HG03103 (cell line): ENCODE measurements around the gene KIF25.
"Not testable (repeated sequence)": the region's sequence is repeated elsewhere in the genome, so short reads cannot be mapped to it uniquely, and the experiment has no call there.

Experiments used
- ATAC-seq: cut with Tn5 transposase; IDR thresholded peaks from one replicate; pipeline ENCODE4 v1.9.1; 2021; ENCODE audit warnings: low read depth; ENCODE audit not compliant: unreplicated experiment

The KIF25 gene

DNA sequence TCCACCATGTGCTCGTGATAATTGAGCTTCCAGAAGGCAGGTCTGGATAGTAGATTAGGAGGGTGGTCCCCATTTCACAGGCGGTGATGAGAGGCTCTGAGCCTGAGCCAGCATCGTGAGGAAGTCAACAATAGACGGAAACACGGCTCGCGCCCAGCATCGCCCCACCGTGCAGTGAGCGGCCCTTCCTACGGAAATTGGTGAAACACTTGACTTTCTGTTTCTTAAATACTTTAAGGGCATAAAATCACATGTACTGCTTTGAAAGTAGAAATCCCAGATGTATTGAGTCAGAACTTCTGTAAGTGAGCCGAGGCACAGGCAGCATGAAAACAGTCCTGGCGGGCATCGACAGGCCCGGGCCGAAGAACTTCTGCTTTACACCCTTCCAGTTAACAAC lies 4.3 kb upstream of the KIF25 start:
- no peak for ATAC-seq

DNA sequence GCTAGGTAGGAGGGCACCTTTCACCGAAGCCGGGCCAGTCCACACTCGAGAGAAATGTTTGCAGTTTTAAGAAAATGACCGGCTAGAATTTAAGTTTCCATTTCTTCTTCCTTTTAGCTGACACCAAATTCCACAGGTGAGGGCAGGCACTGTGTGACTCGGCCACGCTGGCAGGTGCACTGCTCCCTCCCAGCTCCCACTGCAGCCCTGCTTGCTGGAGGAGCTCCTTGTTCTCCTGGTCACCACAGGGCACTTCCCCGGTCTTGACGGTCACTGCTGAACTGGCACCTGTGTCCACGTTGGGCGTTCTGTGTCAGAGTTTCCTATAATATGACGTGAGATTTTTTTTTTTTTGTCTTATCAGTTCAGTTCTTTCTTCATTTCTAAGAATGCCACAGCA lies 3.6 kb upstream of the KIF25 start:
- ATAC-seq, result no peak

DNA sequence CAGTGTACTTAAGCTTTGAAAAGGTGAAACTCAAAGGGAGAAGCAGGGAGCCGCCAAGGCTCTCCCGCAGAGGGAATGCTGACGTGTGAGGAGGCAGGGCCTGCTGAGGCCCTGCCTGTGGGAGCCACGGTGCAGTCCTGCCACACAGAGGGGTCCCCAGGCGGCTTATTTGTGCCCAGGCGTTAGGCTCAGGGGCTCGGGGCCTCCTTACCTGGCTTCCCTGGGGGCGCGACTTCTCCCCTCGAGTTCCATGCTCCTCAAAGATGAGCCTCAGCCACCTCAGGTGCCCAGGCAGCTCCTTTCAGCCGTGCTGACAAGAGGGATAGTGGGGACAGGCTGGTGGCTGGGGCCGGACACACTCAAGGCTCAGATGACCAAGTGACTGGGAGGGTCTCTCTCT lies 2.2 kb upstream of the KIF25 start:
- ATAC-seq, result no peak

DNA sequence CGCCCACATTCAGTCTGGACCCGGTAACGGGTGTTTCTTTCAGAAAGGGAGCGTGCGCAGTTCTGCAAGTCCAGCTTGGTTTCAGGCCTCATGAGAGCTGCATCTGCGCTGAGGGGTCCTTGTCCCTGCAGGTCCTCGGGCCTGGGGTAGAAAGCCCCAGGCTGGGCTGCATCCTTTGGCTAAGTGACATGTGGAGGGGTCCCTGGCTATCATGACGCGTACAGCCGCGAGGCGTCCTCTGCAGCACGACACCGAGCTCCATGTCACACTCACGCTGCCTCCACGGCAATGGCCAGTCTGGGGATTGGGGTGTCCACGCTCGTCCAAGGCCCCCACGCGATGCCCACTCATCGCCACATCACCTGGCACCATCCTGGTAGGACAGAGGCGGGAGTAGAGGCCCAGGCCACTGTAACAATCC lies 1.7 kb upstream of the KIF25 start:
- no peak for ATAC-seq

DNA sequence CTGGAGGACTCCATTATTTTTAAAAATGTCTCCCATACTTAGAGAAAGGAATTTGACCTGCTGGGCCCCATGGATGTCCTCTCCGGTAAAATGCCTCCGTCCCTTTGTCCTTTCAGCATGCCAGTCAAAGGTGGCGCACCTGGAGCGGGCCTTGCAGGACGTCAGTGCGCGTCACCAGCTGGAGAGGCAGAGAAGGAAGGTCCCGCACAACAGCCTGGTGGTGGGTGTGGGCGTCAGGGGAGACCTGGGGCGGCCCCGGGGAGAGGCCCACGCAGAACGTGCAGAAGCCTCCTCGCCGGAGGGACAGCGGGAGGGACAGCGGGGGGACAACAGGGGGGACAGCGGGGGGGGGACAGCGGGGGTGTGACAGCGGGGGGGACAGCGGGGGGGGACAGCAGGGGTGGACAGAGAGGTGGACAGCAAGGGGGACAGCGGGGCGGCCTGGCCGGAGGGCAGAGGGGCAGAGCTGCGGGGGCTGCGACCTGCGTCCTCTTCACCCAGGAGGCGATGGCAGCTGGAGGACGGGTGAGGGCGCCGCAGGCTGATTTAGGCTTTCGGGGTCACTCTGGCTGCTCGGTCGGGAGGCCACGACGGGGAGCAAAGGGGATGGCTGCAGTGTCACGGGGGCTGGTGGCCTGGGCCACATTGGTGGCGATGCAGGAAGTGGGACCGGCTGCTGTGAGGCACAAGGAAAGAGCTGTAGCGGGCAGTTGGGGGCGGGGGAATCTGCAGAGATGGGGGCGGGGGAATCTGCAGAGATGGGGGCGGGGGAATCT lies 859 bp upstream of the KIF25 start:
- no peak for ATAC-seq

DNA sequence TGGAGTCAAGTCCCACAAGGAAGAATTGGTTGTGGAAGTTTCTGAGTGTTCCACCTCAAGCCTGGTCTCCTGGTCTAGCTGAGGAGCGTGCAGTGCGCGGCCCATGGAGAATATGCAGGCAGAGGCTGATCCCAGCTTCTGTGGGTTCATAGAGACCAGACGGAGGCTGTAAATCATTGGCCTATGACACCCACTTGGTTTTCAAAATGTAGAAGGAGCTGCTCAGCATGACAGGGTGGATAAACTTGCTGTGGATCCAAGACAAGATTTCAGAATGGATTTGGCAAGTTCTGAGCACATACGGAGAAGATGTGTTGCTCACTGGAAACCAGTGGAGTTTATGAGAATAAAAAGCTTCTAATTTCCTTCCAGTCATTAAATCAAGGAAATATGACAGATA lies 744 bp downstream of the KIF25 start:
- no peak for ATAC-seq

DNA sequence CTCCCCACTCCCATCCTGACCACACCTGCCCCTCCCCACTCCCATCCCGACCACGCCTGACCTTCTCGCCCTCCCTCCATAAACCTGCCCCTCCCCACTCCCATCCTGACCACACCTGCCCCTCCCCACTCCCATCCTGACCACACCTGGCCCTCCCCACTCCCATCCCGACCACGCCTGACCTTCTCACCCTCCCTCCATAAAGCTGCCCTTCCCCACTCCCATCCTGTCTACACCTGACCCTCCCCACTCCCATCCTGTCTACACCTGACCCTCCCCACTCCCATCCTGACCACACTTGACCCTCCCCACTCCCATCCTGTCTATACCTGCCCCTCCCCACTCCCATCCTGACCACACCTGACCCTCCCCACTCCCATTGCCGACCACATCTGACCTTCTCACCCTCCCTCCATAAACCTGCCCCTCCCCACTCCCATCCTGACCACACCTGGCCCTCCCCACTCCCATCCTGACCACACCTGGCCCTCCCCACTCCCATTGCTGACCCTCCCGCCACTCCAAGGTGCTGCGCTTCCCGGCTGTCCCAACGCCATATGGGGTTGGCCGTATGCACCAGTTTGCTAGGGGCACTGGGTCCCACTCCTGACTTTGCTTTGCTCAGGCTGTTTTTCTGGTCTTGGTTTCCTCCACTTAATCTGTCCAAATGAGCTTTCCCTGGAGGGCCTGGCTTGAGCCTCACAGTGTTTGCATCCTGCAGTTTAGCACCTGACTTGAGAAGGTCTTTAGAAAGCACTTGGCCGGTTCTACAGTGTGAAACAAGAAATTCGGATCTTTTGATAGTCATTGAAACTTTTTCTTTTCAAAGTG lies 2.9 kb downstream of the KIF25 start:
- ATAC-seq, result no peak

DNA sequence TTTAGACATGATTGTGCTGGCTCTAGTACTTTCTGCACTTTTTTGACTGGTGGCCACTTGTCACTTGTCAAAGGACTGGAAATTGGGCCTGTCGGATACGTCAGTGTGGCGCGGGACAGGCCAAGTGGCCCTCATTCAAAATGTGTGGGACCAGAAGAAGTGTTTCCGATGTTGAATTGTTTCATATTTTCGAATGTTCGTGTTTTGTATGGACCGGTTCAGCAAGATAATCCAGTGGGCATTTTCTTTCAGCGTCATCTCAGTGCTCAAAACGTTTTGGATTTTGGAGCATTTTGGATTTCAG lies 3.5 kb downstream of the KIF25 start:
- no peak for ATAC-seq

DNA sequence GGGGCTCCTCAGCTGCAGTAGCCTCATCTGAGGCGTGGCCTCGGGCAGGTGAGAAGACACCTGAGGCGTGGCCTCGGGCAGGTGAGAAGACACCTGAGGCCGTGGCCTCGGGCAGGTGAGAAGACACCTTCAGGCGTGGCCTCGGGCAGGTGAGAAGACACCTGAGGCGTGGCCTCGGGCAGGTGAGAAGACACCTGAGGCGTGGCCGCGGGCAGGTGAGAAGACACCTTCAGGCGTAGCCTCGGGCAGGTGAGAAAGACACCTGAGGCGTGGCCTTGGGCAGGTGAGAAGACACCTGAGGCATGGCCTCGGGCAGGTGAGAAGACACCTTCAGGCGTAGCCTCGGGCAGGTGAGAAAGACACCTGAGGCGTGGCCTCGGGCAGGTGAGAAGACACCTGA lies 4.0 kb downstream of the KIF25 start:
- ATAC-seq, result not testable (repeated sequence)

DNA sequence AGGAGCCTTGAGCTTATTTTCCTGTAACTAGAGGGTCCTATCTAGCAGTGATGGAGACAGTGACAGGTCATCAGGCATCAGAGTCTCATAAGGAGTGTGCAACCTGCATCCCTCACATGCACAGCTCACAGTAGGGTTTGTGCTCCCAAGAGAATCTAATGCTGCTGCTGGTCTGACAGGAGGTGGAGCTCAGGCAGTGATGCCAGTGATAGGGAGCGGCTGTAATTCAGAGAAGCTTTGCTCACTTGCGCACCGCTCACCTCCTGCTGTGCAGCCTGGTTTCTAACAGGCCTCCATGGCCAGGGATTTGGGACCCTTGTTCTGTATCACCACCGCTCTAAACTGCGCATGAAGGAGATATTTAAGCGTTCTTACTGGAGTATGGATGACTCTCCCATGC lies 5.3 kb downstream of the KIF25 start:
- ATAC-seq, result no peak

DNA sequence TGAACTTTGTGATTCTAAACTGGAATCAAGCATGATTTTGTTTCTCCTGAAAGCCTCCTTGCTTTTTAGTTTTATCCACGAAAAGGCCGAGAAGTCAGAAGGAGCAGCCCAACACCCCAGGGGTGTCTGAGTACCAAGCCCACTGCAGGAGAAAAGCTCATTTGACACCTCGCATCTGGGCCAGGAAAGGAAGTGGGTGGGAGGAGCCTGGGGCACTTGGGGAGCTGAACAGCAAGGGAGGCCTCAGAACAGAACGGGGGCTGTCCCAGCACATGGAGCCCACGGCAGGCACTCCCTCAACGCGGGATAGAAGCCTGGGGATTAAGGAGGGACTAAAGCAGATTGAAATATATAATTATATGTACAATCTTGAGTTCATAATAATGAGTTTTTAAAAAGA lies 6.6 kb downstream of the KIF25 start:
- ATAC-seq, result no peak

DNA sequence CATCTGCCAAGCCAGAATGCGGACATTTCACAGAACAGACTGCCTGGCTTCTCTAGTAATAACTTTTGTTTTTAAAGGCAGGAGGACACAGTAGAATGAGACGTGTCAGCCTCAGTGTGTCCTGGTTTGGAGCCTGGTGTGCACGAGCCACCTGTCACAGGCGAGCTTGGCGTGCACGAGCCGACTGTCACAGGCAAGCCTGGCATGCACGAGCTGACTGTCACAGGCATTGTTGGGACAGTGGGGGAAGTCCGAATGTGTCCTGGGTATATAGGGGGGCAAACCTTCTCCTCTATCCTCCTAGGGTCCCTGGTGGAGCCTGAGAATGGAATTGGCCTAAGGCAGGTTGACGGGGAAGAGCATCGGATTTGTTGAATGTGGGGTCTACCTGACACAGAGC lies 7.5 kb downstream of the KIF25 start:
- ATAC-seq, result no peak

DNA sequence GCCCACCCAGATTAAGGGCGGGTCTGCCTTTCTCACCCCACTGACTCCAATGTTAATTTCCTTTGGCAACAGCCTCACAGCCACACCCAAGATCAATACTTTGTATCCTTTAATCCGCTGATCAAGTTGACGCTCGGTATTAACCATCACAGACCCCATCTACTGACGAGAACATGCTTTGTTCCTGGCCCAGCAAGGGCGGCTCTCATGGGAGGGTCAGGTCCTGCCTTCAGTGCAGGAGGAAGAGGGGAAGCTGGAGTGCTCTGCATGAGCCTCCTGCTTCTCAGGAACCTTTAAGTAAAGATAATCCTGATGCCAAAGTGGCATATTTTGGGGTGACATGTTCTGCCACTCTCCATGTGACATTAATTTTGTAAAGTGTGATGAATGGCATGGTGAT lies 8.3 kb downstream of the KIF25 start:
- no peak for ATAC-seq

DNA sequence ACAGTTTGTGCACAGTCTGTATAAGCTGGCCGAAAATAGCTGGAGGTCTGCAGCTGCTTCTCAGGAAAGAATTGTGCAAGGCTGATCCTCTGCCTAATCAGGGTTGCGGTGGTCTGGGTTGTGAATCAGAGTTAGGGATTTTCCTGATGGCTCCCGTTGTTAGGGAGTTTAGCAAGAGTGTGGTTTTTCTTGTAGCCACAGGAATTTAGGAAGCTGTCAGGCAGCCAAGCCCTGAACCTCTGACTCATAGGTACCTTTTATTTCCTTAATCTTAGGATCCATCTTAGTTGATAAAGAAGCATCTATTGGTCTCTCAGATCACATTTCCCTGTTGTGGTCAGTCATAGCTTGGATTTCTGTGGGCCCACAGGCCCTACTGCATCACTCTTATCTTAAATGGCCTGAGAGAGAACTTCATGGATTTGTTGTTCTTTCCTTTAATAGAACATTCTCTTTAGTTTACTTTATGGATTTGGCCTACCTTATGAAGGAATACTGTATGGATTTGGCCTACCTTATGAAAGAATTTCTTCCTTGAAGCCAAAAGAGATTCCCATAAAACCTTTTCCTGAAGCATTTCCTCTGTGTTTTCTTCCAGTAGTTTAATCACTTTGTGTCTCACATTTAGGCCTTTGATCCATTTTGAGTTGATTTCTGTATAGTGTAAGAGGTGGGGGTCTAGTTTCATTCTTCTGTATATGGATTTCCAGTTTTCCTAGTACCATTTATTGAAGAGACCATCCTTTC lies 10.3 kb downstream of the KIF25 start:
- ATAC-seq, result no peak

DNA sequence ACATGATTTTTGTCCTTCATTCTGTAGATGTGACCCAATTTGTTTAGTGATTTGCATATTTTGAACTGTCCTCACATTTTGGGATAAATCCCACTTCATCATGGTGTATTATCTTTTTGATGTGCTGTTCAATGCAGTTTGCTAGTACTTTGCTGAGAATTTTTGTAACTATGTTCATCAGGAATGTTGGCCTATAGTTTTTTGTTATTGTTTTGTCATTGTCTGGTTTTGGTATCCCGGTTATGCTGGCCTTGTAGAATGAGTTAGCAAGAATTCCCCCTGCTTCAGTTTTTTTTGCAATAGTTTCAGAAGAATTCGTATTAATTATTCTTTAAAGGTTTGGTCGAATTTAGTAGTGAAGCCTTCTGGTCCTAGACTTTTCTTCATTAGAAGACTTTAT lies 11.9 kb downstream of the KIF25 start:
- ATAC-seq, result no peak

DNA sequence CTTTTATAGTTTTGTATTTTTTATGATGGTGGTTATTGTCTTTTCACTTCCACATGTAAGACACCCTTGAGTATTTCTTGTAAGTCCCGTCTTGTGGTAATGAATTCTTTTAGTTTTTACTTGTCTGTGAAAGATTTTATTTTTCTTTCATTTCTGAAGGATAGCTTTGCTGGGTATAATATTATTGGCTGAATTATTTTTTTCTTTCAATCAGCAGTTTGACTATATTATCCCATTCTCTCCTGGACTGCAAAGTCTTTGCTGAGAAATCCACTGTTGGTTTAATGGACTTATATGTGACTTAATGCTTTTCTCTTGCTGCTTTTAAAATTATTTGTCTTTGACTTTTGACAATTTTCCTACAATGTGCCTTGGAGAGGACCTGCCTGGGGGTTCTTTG lies 13.8 kb downstream of the KIF25 start:
- ATAC-seq, result no peak

DNA sequence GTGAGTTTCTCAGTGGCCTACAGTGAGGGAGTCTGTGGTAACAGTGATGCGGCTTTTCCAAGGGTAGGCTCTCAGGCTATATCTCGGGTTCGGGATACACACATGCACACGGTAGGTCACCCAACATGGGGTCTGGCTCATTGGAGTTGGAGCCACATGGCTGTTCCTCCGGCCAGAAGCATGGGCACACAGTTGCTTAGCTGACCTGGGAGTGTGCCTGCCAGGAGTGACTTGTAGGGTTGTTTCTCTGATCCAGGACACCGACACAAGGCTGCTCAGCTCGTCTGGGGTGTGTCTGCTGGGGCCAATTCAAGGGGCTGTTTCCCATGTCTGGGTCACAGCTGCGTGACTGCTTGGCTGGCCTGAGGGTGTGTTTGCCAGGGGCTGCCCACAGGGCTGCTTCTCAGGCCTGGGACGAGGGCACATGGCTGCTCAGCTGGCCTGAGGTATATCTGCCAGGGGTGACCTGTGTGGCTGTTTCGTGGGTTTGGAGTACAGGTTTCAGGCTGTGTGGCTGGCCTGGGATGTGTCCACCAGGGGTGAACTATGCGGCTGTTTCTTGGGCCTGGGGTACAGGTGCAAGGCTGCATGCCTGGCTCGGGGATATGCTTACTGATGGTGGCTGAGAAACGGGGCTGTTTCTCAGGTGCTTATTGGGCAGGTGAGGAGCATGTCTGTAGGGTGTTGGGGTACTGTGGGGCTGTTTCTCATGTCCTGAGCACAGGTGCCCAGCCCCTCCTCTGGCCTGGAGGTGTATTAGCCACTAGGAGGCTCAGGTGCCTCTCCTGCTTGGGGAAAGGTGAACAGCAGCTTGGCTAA lies 15.2 kb downstream of the KIF25 start:
- ATAC-seq, result no peak

DNA sequence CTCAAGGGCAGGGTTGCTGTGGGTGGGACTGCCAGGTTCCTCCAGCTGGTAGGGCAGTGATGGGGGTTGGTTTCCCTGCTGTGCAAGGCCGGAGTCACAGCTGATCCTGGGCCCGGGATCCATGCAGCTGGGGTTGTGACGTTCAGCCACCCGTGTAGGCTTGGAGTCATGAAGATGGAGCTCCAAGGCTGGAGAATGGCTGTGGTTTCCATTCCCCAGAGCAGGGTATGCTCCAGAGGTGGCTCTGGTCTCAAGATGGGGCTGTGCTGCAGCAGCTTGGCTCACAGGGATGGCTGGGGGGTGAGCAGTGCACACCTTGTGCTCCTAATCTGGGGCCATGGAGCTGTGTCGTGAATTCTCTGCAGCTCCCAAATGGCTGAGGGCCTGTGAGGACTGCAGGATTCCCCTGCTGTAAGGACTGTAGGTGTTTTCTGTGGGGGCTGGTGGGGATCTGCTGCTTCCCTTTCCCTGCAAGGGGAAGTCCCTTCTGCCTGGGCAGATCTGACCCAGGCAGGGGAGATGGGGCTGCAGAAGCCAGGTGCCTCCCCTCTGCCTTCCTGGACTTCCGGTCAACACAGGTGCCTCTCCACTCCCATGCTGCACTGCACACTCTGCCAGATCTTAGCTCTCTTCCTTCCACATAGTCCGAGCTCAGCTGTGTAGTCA lies 15.9 kb downstream of the KIF25 start:
- ATAC-seq, result no peak

DNA sequence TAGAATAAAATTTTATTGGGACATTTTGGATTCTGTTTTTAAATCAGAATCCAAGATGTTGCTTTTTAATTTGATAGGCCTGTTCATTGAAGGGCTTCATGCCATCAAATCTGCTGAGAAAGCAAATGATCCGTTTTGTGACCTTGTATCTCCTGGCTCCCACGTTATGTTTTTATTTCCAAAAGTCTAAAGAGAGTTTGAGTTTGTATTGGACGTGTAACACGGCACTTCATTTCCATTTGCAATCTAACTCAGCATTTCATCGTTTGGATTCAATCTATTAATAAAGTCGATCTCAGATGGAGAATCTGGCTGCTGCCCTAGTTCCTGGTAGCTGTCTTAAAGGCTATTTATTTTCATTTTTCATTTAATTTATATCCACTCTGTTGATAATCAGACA lies 17.0 kb downstream of the KIF25 start:
- no peak for ATAC-seq

DNA sequence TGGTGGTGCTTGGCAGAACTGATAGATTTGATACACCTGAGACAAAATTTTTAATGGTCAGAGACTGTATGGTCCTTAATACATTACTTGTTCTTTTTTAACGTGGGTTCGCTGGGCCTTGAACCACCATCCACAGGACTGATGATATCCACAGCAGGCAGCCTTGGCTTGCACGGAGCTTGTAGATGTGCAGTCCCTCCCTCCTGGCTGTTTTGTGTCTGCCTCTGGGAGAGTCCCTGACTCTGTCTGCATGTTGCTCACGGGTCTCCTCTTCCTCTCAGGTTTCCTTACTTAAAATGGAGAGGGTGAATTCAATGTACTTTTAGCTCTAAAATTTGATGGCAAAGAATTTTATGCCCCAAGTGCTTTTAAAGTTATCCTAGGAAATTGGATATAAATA lies 17.5 kb downstream of the KIF25 start:
- ATAC-seq, result no peak
